Measurements from ENCODE around the gene MLLT3. TPM values are rescaled to one million over a fixed set of nuclear protein-coding genes. Genes with fewer than 3 reads are reported as not detected.

The MLLT3 gene
- total RNA-seq, 4 donors from 2014 or later = 4.0 to 6.4 (median 4.5) TPM

DNA sequence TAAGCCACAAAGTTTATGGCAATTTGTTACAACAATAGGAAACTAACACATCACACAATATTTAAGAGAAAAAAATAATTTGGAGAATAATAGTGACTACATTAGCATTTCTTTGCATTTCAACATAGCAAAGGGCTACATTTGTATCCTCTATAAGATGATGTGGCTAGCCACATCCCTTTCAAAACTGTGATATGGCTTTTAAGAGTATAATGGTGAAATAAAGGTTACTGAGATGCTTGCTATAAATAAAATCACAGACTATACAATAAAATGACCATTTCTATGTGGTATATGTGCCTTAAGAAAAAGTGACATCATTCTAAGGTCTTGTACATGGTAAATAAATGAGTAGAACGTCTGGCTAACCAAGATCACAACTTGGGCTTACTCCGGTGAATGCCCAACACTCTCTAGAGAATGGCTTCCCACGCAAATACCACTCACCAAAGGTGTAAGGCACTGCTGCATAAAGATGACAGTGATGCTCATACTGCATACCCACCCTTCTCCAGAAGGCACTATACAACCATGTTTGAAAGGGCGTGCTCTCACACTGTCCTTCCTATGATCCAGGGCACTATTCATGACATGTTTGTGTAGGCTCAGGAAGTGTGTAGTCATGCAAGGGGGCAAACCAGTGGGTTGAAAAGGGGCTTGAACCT, 286.5 kb downstream of the MLLT3 start:
- no peak for TF ChIP-seq POLR2A (IDR thresholded peaks at IDR 0.05)
- no peak for DNase-seq
- H3K9me3 ChIP-seq = no peaks in the 10 kb centered on the region
- intact Hi-C loops (cut with DNase I; ENCODE audit: low total_unique reads) (no loop called here), in situ Hi-C loops (cut with MboI; ENCODE audit: low sequenced_read_pairs in 4 of 4) (no loop called here)
- no peak overlapping the region for H3K4me3 ChIP-seq
- H3K27me3 ChIP-seq = peaks cover 0 to 6% (median 3%) of the 10 kb centered on the region in 3 donors
- no peak for ATAC-seq
- H3K27ac ChIP-seq = no peak overlapping the region
- H3K36me3 ChIP-seq = no peaks in the 10 kb centered on the region
- H3K4me1 ChIP-seq = no peaks in the 10 kb centered on the region

DNA sequence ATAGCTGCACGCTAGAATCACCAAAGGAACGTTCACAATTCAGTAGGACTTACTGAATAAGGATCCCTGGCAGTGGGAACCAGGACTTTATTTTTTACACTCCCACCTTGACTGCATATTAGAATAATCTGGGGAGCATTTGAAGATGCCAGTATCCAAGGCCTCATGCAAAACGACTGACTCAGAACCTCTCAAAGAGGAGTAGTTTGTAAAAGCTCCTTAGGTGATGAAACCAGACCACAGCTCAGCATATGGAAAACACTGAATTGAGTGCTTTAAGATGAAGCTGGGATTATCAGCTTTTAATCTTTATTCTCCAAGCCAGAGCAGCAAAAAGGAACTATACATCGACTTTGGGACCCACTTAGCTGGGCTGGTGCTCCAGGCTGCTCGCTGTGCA, 288.3 kb downstream of the MLLT3 start:
- intact Hi-C loops (cut with DNase I; ENCODE audit: low total_unique reads) (no loop called here), in situ Hi-C loops (cut with MboI; ENCODE audit: low sequenced_read_pairs in 4 of 4) (no loop called here)
- Histone ChIP-seq H3K9me3 (no peaks in the 10 kb centered on the region), H3K4me3 (no peak overlapping the region), H3K27ac (no peak overlapping the region), H3K36me3 (no peaks in the 10 kb centered on the region), H3K27me3 (peaks cover 0 to 3% (median 3%) of the 10 kb centered on the region in 3 donors), H3K4me1 (no peaks in the 10 kb centered on the region)
- no peak for TF ChIP-seq POLR2A (IDR thresholded peaks at IDR 0.05)
- TF ChIP-seq, protein P1, sequence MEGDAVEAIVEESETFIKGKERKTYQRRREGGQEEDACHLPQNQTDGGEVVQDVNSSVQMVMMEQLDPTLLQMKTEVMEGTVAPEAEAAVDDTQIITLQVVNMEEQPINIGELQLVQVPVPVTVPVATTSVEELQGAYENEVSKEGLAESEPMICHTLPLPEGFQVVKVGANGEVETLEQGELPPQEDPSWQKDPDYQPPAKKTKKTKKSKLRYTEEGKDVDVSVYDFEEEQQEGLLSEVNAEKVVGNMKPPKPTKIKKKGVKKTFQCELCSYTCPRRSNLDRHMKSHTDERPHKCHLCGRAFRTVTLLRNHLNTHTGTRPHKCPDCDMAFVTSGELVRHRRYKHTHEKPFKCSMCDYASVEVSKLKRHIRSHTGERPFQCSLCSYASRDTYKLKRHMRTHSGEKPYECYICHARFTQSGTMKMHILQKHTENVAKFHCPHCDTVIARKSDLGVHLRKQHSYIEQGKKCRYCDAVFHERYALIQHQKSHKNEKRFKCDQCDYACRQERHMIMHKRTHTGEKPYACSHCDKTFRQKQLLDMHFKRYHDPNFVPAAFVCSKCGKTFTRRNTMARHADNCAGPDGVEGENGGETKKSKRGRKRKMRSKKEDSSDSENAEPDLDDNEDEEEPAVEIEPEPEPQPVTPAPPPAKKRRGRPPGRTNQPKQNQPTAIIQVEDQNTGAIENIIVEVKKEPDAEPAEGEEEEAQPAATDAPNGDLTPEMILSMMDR (IDR thresholded peaks at IDR 0.05 in 4 of 5, conservative IDR thresholded peaks at IDR 0.05 in 1 of 5) = no peak
- no peak for ATAC-seq
- no peak for DNase-seq

DNA sequence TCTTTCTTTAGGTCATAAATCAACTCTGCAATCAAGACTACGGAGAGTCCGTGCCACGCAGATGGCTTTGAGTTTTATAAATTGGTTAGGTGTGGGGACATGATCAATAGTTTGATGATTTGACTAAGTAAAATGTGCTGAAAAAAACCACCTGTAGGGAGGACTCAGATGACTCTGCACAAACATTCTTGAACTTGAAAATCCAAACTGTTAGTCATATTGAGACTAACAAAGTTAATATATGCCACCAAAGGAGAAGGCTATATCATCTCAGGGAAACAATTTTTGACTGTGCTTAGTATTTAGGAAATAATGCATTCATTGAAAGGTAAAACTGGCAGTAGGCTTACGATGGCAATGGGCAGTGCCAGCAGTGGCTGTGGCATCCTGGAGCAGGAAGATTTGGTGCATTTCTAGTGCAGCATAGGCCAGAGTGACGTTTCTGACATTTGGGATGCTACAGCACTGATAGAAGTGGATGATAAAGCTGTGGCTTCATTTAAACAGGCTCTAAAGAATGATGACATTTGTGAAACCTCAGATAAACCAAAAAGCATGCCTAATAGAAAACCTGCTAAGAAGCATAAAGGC, 291.1 kb downstream of the MLLT3 start:
- ATAC-seq = no peak
- Histone ChIP-seq H3K9me3 (no peaks in the 10 kb centered on the region), H3K27me3 (no peaks in the 10 kb centered on the region), H3K4me1 (no peaks in the 10 kb centered on the region), H3K27ac (no peak overlapping the region), H3K4me3 (no peak overlapping the region), H3K36me3 (no peaks in the 10 kb centered on the region)
- intact Hi-C loops (cut with DNase I; ENCODE audit: low total_unique reads) = no loop called here
- no peak for TF ChIP-seq POLR2A (IDR thresholded peaks at IDR 0.05)
- TF ChIP-seq, protein P1 (IDR thresholded peaks at IDR 0.05 in 4 of 5, conservative IDR thresholded peaks at IDR 0.05 in 1 of 5) = no peak
- DNase-seq = no peak
- in situ Hi-C loops (cut with MboI; ENCODE audit: low sequenced_read_pairs in 4 of 4) = no loop called here

DNA sequence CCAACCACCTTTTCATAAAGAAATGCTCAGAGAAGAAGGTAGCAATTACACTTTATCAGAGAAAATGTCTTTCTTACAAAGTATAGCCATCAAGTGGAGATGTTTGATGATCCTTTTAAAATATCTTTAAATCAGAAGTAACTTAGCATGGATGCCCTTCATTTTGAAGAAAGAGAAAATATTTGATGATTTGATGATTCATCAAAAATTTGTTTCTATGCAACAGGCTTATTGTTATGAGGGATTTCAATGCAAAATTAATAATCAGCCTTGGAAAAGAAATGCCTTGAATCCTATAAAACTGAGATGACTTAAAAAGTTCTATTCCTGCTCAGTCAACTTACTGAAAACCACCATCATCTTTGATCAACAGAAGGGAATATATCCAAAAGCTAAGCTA, 291.6 kb downstream of the MLLT3 start:
- in situ Hi-C loops (cut with MboI; ENCODE audit: low sequenced_read_pairs in 4 of 4) (no loop called here), intact Hi-C loops (cut with DNase I; ENCODE audit: low total_unique reads) (no loop called here)
- ATAC-seq = no peak
- TF ChIP-seq, protein P1 (IDR thresholded peaks at IDR 0.05 in 4 of 5, conservative IDR thresholded peaks at IDR 0.05 in 1 of 5) = no peak
- no peak for TF ChIP-seq POLR2A (IDR thresholded peaks at IDR 0.05)
- H3K9me3 ChIP-seq = no peaks in the 10 kb centered on the region
- H3K36me3 ChIP-seq = no peaks in the 10 kb centered on the region
- H3K27me3 ChIP-seq = no peaks in the 10 kb centered on the region
- no peak overlapping the region for H3K4me3 ChIP-seq
- no peaks in the 10 kb centered on the region for H3K4me1 ChIP-seq
- DNase-seq = no peak
- H3K27ac ChIP-seq = no peak overlapping the region

DNA sequence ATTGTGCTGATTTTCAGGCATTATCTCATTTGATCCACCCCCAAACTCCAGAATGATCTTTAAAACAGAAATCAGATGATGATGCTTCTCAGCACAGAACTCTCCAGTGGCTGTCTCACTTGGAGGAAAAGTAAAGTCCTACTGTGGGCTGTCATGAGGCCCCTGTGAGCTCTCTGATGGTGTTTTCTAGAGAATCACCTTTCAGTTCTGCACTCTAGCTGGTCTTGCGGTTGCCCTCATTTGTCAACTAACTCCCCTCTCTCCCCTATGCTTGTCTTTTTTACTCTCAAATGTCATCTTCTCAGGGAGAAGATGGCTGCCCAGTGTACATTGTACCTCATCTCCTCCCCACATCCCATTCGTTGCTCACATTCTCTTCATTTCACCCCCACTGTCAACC, 295.8 kb downstream of the MLLT3 start:
- Histone ChIP-seq H3K9me3 (no peaks in the 10 kb centered on the region), H3K27ac (no peak overlapping the region), H3K36me3 (no peaks in the 10 kb centered on the region), H3K4me1 (no peaks in the 10 kb centered on the region), H3K4me3 (no peak overlapping the region), H3K27me3 (no peaks in the 10 kb centered on the region)
- no peak for TF ChIP-seq POLR2A (IDR thresholded peaks at IDR 0.05)
- TF ChIP-seq, protein P1 (IDR thresholded peaks at IDR 0.05 in 4 of 5, conservative IDR thresholded peaks at IDR 0.05 in 1 of 5) = no peak
- no peak for DNase-seq
- intact Hi-C loops (cut with DNase I; ENCODE audit: low total_unique reads) (no loop called here), in situ Hi-C loops (cut with MboI; ENCODE audit: low sequenced_read_pairs in 4 of 4) (no loop called here)
- no peak for ATAC-seq
